HG03095 (cell line): ENCODE measurements around the gene KCNK18.

ENCODE experiments used
- ATAC-seq: cut with Tn5 transposase; IDR thresholded peaks from one replicate; pipeline ENCODE4 v1.9.1; 2021; ENCODE audit warnings: moderate library complexity; ENCODE audit not compliant: unreplicated experiment

KCNK18 gene

DNA sequence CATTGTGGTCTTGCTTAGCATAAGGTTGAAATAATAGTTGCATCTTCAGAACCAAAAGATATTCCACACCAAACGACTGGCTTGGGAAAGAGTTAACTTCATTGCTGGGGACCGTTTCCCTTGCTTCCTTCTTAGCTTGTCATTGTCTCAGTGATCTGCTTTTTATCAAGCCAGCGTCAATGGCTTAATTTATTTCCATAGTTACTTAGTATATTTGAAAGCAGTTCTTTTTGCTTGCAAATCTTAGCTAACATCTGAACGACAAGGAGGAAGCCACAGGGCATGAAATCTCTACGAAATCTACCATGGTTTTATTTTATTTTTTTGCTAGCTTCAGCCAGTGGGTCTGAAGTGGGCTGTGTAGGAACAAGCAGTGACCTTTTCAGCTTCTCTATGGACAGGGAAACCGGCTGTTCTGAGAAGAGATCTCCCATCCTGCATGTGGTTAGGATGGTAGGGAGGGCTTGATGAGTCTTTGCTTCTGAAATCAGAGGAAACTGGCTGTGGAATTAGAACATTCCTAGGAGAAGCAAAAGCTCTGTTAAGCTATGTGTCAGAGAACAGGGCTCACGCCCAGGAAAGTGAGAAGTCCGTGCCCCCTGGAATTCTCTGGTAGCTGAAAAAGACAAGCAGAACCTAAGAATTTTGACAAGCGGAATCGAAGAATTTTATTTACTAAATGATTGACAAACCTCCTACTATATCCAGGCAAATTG is 51.6 kb downstream of the KCNK18 start:
- ATAC-seq, result no peak

DNA sequence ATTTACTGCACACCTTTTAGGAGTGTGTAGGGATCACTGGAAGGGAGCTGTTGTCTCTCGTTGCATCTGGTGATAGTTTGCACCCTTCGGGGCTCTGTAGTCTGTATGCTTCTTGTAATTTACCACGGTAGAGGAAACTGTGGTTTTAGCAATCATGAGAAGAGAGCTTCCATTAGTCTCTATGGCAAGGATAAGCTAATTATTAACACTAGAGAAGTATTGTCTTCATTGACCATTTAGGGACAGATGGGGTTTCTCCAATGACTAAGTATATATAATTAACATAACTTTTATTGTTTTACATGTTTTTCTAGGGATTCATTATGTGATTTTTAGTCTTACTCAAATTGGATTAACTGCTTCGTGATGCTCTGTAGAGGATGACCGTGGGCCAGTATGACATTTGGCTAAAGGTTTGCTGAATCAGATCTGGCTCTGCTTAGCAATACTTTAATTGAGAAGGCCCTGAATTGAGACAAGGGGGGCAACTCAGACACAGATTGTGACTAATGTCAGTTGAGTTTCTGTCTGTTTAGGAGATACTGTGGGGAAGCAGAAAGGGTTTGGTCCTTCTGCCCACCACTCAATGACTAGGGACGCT is 52.3 kb downstream of the KCNK18 start:
- ATAC-seq, result no peak

DNA sequence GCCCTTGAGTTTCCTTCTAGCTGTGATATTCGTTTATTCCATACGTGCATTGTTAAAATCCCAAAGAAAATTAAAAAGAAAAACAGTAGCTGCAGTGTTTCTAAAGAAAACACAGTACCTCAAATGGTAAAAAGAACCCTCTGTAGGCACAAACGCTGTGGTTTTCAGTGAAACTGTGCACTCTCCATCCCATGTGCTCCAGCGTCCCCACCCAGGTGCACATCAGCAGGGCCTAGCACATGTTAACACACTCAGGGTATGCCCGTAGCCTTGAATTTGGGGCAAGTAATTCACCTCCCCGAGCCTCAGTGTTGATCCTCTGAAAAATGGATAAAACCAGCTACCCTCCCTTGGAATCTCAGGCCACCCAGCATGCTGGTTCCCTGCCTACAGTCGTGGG is 53.1 kb downstream of the KCNK18 start:
- no peak for ATAC-seq

DNA sequence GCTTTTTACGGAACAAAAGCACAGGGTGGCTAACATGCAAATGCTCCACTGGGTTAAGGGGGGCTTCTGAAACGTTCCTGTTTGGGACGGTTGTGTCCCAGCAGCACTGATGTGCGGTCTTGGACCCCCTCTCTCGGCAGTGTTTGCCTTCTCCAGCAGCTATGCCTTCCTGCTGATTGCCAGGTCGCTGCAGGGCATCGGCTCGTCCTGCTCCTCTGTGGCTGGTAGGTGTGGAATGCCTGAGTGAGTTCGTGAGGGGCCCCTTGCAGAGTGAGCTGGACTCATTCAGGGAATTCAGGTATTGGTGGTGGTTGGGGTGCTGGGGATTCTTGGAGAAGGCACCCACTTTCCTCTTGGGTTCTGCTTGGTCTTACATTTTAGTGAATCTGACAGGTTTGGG is 56.6 kb downstream of the KCNK18 start:
- ATAC-seq, result no peak

DNA sequence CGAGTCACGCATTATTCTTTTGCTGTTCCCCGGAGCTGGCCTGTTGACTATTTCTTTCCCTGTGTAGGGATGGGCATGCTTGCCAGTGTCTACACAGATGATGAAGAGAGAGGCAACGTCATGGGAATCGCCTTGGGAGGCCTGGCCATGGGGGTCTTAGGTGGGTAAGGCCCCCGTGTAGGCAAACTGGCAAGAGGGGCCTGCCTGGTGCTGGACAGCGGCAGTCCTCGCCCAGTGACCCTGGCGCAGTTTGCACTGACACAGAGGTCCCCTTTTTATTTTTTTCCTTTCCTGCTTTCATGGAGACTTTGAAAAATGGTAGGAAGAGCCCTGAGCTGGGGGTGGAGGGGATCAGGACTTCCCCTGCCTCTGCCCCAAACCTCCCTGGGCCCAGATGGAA is 57.0 kb downstream of the KCNK18 start:
- no peak for ATAC-seq

DNA sequence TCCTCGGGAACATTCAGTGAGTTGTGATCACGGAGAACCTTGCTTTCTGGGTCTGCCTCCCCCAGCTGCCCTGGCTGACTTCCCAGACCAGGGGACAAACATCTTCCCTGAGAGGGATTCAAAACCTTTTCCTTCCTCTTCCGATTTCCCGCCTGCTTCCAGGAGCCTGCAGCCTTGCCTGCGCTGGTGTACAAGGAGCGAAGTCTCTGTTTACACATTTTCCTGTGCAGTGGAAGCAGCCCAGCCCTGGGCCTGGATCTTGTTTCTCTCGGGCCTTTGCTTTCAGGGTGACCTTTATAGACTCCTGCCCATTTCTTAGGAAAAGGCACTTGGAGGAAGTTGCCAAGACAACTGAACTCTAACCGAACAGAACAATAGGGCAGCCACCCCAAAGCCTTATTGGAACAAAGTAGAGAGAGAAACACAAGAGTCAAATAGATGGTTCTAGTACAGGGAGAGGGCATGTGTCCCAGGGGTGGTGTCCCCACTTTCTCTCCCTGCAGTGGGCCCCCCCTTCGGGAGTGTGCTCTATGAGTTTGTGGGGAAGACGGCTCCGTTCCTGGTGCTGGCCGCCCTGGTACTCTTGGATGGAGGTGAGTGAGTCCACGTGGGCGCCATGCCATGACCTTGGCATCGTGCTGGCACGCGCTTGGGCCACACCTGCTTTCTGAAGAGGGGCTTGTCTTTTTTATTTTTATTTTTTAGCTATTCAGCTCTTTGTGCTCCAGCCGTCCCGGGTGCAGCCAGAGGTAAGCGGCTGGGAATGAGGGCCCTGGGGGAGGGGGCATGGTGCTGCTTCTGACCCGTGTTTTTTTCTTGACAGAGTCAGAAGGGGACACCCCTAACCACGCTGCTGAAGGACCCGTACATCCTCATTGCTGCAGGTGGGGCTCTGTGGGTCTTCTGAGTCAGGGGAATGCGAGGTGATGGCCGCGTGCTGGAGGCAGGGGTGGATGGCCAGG is 57.8 kb downstream of the KCNK18 start:
- no peak for ATAC-seq

DNA sequence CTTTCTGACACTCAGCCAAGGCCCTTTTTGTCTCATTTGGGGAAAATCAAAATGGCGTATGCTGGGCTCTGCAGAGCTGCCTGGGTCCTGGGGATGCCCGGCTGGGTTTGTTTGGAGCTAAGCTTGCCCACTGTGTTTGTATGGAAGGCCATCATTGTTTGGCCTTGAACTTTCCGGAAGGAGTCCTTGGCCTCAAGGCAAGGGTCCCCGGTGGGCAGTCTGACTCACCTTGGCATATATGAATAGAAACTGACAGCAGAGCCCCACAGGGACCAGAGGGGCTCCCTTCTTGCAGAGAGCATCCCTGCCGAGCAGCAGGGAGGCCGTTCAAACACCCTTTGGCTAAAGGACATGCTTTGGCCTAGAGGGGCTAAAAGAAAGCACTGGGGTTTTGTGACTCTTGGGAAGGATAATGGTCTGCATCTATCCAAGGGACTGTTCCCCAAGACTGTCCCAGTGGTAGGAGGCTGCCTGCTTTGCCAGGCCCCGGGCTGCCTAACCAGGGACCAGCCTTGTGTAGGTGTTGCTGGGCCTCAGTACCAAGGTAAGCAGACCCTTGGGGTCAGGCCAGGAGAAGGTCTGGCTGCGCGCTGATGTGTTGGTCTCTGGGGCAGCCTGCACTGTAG is 58.7 kb downstream of the KCNK18 start:
- no peak for ATAC-seq

DNA sequence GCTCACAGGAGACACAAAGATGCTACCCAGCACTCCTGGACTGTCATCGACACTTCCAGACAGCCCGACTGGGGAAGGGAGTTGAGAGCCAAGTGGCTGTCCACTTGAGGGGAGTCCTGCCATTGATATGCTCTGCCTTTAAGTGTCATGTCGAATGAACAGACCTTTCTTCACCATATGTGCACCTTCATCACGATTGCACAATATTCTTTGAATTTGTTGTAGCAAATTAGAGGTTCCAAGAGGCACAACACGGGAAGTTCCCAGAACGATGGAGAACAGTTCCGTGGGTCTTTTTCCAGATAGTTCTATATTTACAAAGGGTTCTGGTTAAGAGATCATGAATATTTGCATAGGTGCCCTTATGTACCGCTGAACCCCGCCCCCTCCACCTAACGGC is 59.6 kb downstream of the KCNK18 start:
- no peak for ATAC-seq

DNA sequence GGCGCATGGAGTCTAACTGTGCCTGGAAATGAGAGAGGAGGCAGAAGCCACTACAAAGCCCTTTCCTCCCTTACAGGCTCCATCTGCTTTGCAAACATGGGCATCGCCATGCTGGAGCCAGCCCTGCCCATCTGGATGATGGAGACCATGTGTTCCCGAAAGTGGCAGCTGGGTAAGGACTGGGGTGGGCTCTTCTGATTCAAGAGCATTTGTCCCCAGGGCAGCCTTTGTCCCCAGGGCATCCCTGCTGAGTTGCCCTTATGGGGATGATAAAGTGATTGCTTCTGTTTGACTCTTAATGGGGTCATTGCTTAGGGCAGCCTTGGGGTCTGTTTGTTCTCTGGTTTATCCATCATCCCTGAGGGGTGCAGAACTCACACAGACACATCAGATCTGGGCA is 60.4 kb downstream of the KCNK18 start:
- ATAC-seq, result no peak

DNA sequence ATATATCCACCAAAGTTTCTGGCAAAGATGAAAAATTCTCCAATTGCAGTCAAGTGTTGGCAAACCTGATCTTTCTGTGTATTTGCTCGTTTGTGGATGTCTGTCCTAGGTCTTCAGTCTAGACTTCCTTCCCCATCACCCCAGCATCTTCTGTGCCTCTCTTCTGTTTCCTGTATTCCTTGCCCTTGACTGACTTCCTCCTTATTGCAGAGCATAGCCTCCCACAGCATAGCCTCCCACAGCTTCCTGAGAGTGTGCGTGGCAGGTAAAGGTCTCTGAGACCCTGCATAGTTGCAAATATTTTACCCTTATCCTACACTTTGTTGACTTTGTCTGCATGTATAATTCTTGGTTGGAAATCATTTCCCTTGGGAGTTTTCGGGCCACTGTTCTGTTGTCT is 62.0 kb downstream of the KCNK18 start:
- ATAC-seq, result no peak
